ENCODE data around the gene SERINC5.
"Not testable (repeated sequence)": the region's sequence is repeated elsewhere in the genome, so short reads cannot be mapped to it uniquely, and the experiment has no call there.

Gene SERINC5

DNA sequence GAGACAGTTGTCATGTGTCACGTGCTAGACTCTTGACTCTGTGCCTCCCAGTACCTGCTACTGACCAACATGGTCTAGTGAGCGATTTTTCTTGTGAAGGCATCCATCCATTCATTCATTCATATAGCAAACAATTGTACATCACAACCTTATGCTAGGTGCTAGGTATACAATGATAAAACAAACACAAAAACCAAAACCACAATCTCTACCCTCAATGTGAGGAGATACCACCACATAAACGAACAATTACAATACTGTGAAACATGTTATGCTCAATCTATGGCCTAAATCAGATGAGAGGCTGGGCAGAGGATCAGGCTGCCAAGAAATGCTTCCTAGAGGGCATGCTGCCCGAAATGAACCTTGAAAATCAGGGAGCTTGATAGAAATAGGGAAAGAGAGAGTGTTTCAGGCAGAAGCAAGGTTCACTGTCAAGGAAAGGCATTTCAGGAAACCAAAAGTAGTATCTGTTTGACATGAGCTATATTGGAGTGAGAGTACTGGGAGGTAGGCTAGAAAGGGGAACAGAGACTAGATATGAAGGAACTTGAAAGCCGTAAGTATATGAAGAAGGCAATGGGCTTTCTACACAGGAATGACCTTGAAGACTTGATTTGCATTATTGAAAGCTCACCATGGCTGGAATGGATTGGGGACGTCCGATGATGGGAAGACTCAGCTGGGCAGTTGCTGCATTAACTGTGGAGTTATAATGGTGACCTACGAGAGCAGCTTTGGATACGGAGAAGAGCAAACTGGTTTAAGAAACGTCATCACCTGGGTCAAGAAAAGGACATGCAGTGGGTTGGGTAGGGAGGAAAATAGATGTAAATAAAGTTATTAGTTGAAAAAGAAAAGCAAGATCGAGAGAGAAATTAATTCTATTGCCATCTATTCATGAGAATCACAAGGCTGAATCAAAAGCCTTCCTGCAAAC lies 130.6 kb downstream of the SERINC5 start:
- DNase-seq, result no peak

DNA sequence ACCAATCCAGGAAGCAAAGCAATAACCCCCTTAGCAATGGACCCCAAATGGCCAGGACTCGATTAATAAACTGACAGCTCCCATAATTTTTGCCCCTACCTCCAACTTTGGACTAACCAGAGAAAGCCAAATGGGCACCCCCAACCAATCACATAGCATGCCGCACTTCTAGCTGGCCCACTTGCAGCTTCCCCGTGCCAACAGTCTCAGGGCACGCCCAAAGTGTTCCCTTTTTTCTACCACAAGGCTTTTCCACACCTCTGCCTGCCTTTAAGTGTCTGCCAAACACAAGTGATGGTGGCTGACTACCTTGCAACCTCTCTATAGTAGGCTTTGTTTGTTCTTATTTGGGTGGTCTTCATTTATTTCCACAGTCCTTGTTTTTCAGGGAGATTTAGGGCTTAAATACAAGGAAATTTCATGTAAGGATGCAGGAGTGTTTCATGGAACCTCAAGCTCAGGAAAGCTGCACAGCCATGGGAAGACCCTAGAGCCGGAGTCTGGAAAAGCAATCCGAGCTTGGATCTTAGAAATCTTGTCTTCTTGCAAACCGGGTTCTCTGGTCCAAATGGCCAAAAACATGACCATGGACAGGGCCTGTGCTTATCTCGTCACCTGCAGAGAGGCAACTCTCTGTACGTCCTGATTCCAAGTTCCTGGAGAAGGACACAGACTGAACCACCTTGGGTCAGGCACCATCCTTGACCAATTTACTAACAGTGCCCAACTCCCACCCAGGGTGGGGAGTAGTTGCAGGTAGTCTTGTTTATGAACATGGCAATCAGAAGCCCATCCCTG lies 131.5 kb downstream of the SERINC5 start:
- no peak for DNase-seq

DNA sequence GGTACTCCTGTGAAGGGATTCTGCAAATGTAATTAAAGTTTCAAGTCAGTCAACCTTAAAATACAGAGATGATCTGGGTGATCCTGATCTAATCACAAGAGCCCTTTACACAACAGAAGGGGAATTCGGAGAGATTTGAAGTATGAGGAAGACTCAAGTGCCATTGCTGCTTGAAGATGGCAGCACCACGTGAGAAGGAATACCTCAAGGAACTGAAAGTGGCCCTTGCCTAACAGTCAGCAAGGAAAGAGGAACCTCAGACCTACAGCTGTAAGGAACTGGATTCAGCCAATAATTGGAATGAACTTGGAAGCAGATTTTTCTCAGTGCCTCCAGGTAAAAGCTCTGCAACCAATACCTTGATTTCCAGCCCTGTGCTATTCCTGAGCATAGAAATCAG lies 133.3 kb downstream of the SERINC5 start:
- no peak for DNase-seq

DNA sequence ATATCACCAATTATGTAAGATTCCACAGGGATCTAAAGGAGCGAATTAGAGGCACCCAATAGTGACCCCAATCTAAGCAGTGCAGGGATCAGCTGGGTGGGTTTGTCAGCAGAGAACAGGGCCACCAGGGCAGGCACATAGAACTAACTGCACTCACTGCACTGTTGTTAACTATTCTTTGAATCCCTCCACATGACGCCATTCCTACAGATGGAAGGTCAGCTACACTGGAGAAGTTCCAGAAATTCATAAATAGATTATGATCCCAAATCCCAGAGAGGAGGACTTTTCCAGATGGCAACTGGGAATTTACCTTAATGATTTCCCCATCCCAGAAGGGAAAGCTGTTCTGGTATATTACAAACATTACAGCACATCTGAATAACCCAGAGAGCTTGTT lies 136.5 kb downstream of the SERINC5 start:
- DNase-seq, result no peak

DNA sequence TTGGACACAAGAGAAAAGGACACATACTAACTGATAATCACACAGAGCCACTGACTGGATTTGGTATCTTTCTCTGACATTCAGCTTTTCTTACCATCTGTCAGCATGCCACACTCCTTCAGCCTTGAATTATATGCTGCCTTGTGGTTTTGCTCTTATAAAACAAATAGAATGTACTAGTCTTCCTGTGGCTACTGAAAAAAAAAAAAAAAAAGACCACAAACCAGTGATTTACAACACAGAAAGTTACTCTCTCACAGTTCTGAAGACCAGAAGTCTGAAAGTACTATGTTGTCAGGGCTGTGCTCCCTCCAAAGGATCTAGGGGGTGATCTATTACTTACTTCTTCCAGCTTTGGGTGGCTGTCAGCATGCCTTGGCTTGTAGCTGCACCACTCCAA lies 138.4 kb downstream of the SERINC5 start:
- no peak for DNase-seq

DNA sequence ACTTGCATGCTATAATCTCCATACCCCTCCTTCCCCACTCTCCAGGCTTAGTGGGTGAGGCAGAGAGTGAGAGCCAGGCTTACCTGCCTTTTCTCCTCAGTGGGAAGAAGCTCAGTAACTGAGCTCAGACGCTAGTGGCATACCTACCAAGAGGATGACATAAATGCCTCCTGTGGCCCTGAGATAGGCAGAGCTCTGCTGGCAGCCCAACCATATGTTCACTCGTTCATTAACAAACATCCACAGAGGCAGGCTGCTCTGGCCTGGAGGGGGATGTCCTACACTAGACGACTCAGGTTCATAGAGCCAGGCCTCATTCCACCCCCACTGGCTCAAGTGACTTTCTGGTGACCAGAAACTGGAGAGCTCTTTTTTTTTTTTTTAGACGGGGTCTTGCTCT lies 139.4 kb downstream of the SERINC5 start:
- no peak for DNase-seq

DNA sequence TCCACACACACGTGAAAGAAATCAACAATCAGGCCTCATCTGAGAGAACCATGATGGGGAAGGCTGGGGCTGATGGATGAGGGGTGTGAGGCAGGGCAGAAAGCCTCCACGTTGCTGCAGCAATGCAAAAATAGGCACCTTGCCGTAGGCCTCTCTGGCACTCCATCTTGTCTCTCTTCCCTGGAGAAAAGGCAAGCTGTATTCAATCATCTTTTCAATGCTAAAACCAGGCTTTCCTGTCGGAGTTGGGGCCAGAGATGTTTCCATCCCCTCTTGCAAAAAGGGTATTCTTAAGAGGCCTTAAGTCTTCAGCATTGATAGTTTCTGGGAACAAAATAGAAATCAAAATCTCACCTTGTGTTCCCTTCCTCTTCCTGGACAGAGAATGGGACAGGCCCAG lies 139.8 kb downstream of the SERINC5 start:
- no peak for DNase-seq

DNA sequence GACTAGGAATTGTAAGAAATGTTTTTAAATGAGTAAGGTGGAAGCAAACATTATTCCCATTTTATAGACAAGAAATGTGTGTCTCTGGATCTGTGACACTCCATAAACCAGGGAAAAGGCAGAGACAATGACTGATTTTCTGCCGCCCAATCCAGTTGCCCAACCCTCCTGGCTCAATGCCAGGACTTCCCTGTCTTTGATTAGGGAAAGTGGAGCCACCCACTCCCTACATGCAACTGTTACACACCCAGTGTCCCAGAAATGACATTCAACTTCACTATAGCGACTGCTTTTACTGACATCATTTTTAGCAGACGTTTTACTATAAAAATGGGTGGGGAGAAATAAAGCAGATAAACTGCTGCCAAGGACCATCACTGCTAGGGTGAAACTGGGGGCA lies 141.0 kb downstream of the SERINC5 start:
- DNase-seq, result no peak

DNA sequence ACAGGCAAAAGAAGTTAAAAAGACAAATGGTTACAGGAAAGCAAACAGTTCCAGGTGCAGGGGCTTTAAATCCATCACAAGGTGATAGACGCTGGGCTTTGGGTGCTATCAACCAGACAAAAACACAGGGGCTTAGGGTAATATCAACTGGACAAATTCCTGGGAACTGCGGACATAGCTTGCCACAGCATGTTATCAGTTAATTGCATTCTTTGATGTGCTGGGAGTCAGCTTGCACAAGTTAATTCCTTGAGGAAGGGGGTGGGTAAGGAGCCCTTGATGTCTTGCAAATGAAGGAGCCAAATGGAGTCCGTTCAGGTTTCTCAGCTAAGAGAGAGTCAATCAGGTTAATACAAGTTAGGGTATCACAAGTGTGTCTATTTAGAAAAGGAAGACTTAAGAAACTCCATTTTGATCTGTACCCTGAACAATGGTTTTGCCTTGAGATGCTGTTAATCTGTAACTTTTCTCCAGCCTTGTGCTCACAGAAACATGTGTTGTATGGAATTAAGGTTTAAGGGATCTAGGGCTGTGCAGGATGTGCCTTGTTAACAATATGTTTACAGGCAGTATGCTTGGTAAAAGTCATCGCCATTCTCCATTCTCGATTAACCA lies 144.4 kb downstream of the SERINC5 start:
- DNase-seq, result not testable (repeated sequence)

DNA sequence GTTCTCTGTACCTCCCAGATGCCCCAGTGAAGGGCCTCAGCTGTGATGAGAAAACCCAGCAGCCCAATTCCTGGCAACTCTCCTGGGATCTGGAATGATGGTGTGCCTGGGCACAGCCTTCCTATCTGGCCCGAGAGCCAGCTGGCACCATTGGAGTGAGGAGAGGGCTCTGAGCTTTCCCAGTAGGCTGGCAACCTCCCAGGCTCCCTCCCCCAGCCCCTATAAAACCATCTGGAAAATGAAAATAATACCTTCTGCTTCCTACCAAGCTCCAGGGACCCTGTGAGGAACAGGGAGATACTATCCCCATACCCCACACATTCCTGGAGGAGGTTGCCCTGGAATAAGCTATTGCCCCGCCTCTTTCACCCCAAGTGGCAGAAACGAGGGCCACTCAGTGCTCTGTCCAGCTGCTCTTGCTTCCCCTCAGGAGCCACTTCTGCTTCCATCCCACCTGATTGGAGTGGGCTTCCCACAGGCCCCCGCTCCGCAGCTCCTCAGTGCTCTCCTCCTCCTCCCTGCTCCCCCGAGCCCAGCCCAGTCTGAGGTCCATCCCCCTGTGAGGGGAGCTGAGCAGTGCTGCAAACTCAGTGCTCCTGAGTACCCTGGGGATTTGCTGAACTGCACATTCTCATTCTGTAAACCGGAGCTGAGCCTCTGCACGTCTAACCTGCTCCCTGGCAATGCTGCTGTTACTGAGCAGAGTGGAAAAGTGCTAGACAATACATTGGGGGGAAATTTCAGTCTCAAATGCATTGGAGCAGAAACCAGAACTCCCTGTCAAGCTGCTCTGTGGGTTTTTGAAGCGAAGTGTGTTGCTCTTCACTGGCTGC lies 146.0 kb downstream of the SERINC5 start:
- no peak for DNase-seq

DNA sequence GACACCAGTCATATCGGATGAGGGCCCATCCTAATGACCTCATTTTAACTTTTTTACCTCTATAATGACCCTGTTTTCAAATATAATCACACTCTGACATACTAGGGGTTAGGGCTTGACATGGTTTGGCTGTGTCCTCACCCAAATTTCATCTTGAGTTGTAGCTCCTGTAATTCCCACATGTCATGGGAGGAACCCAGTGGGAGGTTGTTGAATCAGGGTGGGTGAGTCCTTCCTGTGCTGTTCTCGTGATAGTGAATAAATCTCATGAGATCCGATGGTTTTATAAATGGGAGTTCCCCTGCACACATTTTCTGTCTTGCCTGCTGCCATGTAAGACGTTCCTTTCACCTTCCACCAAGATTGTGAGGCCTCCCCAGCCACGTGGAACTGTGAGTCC lies 148.9 kb downstream of the SERINC5 start:
- DNase-seq, result no peak

DNA sequence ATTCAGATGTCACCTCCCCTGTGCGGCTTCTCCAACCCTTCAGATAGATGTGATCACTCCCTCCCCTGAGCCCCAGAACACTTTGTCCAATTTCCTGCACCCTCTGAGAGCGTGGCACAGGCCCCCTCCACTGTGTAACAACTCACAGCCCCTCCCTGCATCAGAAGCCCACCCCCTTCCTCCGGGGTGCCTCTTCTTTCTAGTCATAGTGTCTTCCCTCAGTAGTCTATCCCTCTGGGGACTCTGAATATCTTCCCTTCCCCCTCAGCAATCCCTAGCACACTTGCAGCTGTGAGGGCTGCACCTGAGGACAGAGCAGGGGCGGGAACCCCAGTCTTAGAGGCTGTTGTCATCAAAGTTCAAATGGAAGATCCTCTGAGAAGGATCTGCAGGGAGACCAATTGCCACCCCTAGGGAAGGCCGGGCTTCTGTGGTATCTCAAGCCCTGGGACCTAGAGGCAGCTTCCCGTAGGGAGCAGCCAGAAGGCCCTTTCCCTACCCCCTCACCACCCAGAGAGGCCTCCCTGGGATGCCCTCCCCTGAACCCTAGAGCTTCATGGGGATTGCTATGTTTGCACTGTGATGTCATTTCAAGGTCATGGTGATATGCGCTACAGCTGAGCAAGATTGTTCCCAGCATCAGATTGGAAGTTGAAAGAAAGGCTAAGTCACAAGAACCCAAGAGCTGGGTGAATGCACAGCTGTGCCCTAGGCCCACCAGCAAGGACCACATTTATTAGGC lies 150.0 kb downstream of the SERINC5 start:
- no peak for DNase-seq

DNA sequence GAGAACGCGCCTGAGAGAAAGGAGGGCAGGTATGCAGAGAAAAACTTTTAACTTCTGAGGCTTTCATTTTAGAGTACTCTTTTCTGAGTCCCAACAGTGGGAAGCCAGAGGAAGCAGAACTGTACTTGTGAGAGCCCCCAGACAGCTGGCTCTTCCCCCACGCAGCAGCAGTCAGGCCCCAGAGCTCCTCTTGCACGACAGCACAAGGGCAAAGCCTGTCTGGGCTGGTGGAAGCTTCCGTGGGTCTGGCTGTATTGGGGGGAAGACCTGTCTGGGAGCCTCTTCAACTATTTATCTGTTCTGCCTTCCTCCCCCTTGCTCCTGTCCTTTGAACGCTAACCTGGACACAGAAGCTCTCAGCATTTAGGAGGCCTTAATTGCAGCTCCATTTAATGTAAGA lies 152.5 kb downstream of the SERINC5 start:
- DNase-seq, result no peak

DNA sequence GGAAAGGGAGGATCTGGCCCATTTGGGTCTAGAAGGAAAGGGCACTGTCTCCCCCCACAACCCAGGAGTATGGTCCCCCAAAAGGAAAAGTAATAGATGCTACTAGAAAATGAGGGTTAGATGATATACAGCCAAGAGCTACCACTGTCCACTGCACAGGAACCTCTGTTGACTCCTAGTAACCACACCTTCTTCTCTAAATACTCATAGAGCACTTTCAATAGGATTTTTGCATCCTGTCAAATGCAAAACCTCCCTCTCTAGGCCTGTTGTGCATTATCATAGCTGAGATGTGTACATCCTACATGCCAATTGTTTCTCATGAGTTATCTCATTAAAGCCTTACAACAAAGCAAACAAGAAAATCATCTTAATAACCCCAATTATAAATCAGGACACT lies 153.9 kb downstream of the SERINC5 start:
- DNase-seq, result no peak

DNA sequence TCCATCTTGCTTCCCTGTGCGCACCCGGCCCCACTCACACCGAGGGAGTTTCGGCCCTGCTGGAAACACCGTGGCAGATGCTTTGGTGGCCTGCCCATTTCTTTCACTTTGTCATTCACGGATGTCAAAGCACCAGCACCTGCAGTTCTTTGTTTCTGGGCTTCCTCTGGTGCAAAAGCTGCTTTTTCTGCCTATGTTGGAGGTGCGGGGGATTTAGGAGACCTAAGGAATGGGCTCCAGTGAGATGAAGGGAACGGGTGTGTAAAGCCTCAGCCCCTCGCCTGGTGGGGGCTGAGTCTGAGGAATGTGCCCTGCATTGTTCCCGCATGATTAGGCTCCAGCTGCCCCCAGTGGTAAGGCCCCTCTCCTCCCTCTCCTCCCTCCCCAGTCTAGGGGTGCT lies 158.4 kb downstream of the SERINC5 start:
- no peak for DNase-seq

DNA sequence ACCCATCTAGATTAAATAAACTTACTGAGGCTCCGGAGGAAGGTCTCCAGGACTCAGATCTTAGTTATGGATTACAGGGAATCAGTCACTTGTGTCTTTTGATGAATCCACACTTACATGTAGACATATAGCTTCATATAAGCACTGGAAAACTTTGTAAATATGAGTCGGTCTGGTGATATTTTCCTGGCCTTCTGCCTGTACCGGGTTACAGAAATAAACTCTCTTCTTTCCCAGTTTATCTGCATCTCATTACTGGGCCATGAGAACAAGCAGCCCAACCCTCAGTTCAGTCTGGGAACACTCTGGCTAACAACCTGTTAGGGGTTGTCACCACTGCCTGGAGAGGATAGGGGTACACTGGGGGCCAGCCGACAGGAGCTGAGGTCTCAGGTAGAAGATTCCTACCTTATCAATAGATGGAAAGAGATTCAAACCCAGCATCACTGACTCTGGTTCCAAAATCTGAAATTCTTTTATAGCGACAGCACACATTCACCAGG lies 161.6 kb downstream of the SERINC5 start:
- no peak for DNase-seq

DNA sequence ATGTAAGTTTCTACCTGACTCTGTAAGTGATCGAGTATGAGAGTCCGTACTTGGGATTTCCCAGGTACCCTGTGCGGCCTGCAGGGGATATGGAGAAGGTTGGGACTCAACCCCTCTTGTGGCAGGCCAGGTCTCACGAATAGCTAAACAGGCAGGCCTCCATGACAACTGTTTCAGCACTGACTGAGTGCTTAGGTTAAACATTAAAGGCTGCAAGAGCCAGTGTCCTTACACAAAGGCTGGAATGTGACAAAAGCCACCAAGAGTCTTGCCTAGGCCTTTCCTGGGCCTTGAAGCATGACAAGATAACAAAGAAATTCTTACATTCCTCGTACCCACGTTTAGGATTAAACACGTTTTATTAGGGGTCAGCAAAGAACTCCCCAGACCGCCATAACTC lies 162.1 kb downstream of the SERINC5 start:
- no peak for DNase-seq

DNA sequence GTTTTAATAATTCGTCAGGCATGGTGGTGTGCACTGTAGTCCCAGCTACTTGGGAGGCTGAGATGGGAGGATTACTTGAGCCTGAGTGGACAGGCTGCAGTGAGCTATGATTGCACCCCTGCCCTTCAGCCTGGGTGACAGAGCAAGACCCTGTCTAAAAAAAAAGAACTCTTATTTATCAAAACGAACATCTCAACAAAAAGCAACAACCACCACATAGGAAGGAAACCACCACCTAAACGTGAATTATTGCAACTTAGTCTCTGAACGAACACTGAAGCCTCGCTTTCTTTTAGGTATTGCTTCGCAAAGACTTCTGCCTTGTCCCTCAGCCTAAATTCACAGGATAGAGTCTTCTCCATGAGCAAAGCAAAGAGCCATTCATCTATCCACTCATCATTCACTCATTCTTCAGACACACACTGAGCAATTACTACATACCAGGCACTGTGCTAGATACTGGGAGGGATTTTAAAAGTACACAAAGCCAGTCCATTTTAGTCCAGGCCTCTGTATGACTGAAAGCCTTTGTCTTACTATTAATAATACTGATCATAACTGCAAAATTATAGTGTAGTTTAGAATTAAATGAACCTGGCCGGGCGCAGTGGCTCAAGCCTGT lies 163.3 kb downstream of the SERINC5 start:
- no peak for DNase-seq

DNA sequence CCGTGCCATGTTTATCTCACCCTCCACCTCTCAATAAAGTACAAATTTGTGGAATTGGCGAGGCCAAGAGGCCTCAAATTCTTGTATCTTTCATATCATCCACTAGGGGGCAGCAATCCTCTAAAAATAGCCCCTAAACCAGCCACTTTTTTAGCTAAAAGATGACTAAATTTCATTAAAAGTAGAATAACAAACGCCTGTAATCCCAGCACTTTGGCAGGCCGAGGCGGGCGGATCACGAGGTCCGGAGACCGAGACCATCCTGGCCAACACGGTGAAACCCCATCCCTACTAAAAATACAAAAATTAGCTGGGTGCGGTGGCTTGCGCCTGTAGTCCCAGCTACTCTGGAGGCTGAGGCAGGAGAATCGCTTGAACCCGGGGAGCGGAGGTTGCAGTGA lies 164.1 kb downstream of the SERINC5 start:
- DNase-seq, result peak; percentile 11

DNA sequence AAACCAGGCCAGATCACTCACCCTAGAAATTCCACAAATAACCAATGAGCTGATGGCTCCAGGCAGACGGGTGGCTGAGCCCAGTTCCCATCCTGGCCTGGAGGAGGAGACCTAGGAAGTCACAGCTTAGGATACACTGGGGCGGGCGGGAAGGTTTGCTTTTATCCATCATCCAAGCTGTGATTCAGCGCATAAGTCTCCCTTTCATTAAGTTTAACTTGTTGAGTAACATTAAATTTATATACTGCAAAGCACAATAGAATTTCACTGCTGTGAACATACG lies 165.0 kb downstream of the SERINC5 start:
- no peak for DNase-seq

DNA sequence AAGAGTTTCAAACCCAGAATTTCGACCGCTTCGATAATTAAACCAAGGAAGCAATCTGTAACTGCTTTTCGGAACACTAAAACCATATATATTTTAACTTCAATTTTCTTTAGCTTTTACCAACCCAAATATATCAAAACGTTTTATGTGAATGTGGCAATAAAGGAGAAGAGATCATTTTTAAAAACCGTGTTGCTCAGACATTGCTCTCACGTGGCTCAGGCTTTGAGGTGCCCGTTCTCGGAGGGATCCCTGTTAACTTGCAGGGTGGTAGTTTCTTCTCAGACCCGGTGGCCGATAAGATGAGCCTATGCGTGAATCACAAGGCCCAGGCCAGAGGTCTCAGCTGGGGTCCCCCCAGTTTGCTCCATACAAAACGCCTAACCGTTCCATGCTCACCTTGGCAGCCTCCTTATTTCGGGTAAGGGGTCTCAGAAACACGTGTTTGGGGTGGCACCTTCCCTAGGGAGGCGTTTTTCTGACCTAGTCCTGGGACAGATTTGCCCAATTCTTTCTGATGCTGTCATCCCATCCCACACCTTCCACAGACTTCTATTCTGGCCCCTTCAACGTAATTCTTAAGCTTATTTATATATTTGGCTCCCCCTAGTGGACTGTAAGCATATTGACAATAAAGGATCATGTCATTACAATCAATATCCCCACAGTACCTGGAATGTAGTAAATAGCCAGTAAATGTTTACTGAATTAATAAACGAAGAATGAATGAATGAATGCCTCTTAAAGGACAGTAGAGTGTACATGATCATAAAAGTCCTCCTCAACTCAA lies 172.6 kb downstream of the SERINC5 start:
- peak; percentile 9 for DNase-seq
